Heart left ventricle (tissue), 13 donors: ENCODE data around the gene DDN.

Experiments
- POLR2A ChIP-seq, 2 donors: fragments of 450-650 bp; IDR thresholded peaks; one replicate each; pipeline ENCODE4 v1.6.1; 2017; ENCODE audit warnings: antibody characterized with exemption in 2 of 2, mild to moderate bottlenecking in 2 of 2, moderate library complexity in 2 of 2
- TF ChIP-seq, protein P1 (sequence below), 12 donors: fragments of 200-600 bp; sonication (generic) in 4 of 12; IDR thresholded peaks; one replicate each; pipeline versions ENCODE4 v1.5.0 to v1.8.0; 2018 to 2022; ENCODE audit warnings: antibody characterized with exemption in 12 of 12, mild to moderate bottlenecking in 5 of 12
- donor health status: ischemic (EF 13 %, LVEDD 7.1; RV severe dilation, severe dysfunction).
- donor health status: DM: no; HTN: yes; CAD: no.
- donor health status: DM: no; HTN: no; CAD: no.
- donor health status: ischemic (EF 25% LVEDD 6.9; RV normal size, moderate dysfunction).
- donor health status: ischemic (EF 25% LVEDD 5.7; RV mildly dilated, moderate dysfunction).
- donor health status: ischemic (EF 35%, LVEDD 5.7; RV mildly dilated, moderate dysfunction).
- donor health status: nonischemic (EF 11% LVEDD 7.7; RV severe dilation, severe dysfunction).
- donor health status: DM: yes; HTN: yes; CAD: no.
- donor health status: PGD.
- donor health status: ischemic (EF 29% LVEDD 5.4; RV normal size, mild dysfunction).
- donor health status: nonischemic (EF 23%, LVEDD 6.1; RV moderate dilation, normal function).

DNA sequence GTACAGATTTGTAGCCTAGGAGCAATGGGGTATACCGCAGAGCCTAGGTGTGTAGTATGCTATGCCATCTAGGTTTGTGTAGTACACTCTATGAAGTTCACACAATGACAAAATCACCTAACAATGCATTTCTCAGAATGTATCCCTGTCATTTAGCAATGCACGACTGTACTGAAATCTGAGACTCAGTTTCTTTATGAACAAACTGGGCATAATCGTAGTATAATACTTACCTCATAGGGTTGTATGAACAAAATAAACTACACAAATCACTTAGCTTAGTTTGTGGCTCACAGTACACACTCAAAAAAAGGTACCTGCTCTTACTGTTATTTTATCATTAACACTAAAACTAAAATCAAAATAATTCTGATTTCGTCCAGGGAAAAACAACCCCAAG, 26.3 kb upstream of the DDN start:
- TF ChIP-seq, protein P1, sequence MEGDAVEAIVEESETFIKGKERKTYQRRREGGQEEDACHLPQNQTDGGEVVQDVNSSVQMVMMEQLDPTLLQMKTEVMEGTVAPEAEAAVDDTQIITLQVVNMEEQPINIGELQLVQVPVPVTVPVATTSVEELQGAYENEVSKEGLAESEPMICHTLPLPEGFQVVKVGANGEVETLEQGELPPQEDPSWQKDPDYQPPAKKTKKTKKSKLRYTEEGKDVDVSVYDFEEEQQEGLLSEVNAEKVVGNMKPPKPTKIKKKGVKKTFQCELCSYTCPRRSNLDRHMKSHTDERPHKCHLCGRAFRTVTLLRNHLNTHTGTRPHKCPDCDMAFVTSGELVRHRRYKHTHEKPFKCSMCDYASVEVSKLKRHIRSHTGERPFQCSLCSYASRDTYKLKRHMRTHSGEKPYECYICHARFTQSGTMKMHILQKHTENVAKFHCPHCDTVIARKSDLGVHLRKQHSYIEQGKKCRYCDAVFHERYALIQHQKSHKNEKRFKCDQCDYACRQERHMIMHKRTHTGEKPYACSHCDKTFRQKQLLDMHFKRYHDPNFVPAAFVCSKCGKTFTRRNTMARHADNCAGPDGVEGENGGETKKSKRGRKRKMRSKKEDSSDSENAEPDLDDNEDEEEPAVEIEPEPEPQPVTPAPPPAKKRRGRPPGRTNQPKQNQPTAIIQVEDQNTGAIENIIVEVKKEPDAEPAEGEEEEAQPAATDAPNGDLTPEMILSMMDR (IDR thresholded peaks at IDR 0.05): no peak
- TF ChIP-seq POLR2A (IDR thresholded peaks at IDR 0.05): no peak
